ENCODE results near the gene BHMT2. TPM values are rescaled to one million over a fixed set of nuclear protein-coding genes. Genes with fewer than 3 reads are reported as not detected.

The BHMT2 gene
- polyA plus RNA-seq, 2 of the 4 experiments (the other 2 are of a cell fraction), result not detected

- ChIA-PET POLR2A (no interaction called here), CTCF (interaction anchor here (0.8 kb wide), 1 partner anchor 61 kb away, joined by 3 read pairs; no protein-coding TSS in a partner anchor)
- ATAC-seq (no peak), FAIRE-seq (no peak), DNase-seq (ENCODE audit: low read depth in 1 of 2, low spot score in 1 of 2) (no peak)
- no peaks in the 10 kb centered on the region for H3K9me3 ChIP-seq
- no peak overlapping the region for H3K4me2 ChIP-seq
- H3K27ac ChIP-seq, result no peak overlapping the region
- H3K4me1 ChIP-seq, result no peaks in the 10 kb centered on the region
- H3K4me3 ChIP-seq, result no peak overlapping the region
- WGBS (ENCODE audit: missing lambda C conversion rate), result 49% methylated on average over 2 of the region's 2 CpGs
- TF ChIP-seq PBX3 (IDR thresholded peaks at IDR 0.05) (no peak), ELK1 (IDR thresholded peaks at IDR 0.05; ENCODE audit: low read depth, low read length) (no peak), RARB (CRISPR knock-in tag; IDR thresholded peaks at IDR 0.05) (no peak), MAX (IDR thresholded peaks at IDR 0.05) (no peak), CEBPB (IDR thresholded peaks at IDR 0.05) (no peak)
Measured at GRCh38 chr5:79086116-79086515, 16.5 kb downstream of the BHMT2 start.

GRCh38 chr5:79088507-79088906 is 18.9 kb downstream of the BHMT2 start:
- Histone ChIP-seq H3K4me3 (no peak overlapping the region), H3K27ac (no peak overlapping the region), H3K4me1 (no peaks in the 10 kb centered on the region), H3K4me2 (no peak overlapping the region), H3K9me3 (no peaks in the 10 kb centered on the region)
- no peak for ATAC-seq
- DNase-seq (ENCODE audit: low read depth in 1 of 2, low spot score in 1 of 2), result no peak
- ChIA-PET CTCF (interaction anchor here (0.7 kb wide), 1 partner anchor 15 kb away, joined by 4 read pairs; no protein-coding TSS in a partner anchor), POLR2A (no interaction called here)
- TF ChIP-seq NPAS2 (CRISPR knock-in tag; IDR thresholded peaks at IDR 0.05; ENCODE audit: borderline replicate concordance) (no peak), SREBF2 (IDR thresholded peaks at IDR 0.05) (no peak), CHD4 (IDR thresholded peaks at IDR 0.05; ENCODE audit: borderline replicate concordance) (no peak), MAZ (IDR thresholded peaks at IDR 0.05; ENCODE audit: borderline replicate concordance, low read depth, low read length) (no peak), HES2 (IDR thresholded peaks at IDR 0.05) (no peak), ZC3H11A (IDR thresholded peaks at IDR 0.05) (no peak), HOXB13 (CRISPR knock-in tag; IDR thresholded peaks at IDR 0.05; ENCODE audit: low read depth) (no peak), BHLHE40 (IDR thresholded peaks at IDR 0.05; ENCODE audit: low read depth, low read length) (no peak), POLR2AphosphoS2 (conservative IDR thresholded peaks at IDR 0.05; ENCODE audit: low read length) (no peak), REST (IDR thresholded peaks at IDR 0.05) (no peak), EP300 (IDR thresholded peaks at IDR 0.05) (no peak), FOSL2 (IDR thresholded peaks at IDR 0.05) (no peak), FOSL2 (CRISPR knock-in tag; IDR thresholded peaks at IDR 0.05) (no peak), CBX2 (IDR thresholded peaks at IDR 0.05; ENCODE audit: borderline replicate concordance, low read depth) (no peak), ATOH8 (CRISPR knock-in tag; IDR thresholded peaks at IDR 0.05; ENCODE audit: low read depth) (no peak), ESRRA (IDR thresholded peaks at IDR 0.05; ENCODE audit: borderline replicate concordance, low read length) (no peak), TFCP2L1 (CRISPR knock-in tag; IDR thresholded peaks at IDR 0.05) (no peak), ZFP36 (IDR thresholded peaks at IDR 0.05; ENCODE audit: borderline replicate concordance, partially characterized antibody) (no peak), JUN (IDR thresholded peaks at IDR 0.05) (no peak), CBX8 (IDR thresholded peaks at IDR 0.05) (no peak)
- no peak for FAIRE-seq
- WGBS (ENCODE audit: missing lambda C conversion rate), result 74% methylated on average over 4 of the region's 4 CpGs
